ENCODE measurements around the gene SUGP2. TPM values are rescaled to one million over a fixed set of nuclear protein-coding genes. Genes with fewer than 3 reads are reported as not detected.

The SUGP2 gene
- total and polyA plus RNA-seq, 2 of the 13 experiments (the other 11 are each of a cell fraction or from before 2014, with no cell fraction given): 40.6 to 57.7 TPM

DNA sequence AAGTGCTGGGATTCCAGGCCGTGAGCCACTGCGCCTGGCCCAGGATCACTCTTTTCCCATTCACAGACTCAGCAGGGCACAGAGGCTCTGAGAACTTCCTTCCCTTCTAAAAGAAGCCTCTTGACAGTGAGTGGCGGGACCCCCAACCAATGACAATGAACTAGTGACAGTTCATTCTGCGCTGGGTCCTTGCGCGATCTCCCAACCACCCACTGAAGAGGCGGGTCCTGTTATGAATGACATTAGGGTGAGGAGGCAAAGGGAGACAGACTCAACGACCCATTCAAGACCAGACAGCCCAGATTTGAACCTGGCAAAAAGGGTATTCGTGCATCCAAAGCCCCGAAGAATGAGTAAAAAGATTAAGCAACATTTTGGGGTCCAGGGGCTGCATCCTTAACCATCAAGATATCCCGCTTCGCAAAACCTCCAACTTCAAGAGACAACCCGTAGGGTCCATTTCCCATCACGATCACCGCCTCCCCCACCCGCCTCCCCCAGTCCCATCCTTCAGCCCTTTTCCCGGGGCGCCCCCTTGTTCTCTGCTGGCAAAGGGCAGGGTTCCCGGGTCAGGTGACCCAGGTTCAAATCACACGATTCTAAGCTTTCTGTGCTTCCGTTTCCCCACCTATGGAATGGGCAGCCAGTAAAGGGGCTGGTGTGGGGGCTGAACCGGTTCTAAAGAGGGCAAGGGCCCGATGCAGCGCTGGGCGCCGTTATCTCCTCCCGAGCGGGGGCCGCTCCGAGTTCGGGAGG lies 719 bp downstream of the SUGP2 start:
- H3K4me3 ChIP-seq (replicated peaks in 1 of 3; ENCODE audit: insufficient read depth in 1 of 3, low read depth in 2 of 3, low read length in 3 of 3): peak overlapping the region; percentile 91 to 98 (median 93)
- intact Hi-C loops (cut with micrococcal nuclease; ENCODE audit: unreplicated experiment): loop anchor here (2.0 kb wide), 1 partner anchor 30 kb away; the partner anchor contains the start of gene SLC25A42
- H3K9me3 ChIP-seq (ENCODE audit: low read length): no peaks in the 10 kb centered on the region
- BruUV-seq (replicated peaks): no TSS peak
- in situ Hi-C loops (cut with HindIII; ENCODE audit: extremely low pct_ligation_motif_present, low pct_unique_long_range_greater_than_20kb): no loop called here
- peaks cover 41% of the 10 kb centered on the region for H3K4me1 ChIP-seq (ENCODE audit: insufficient read depth, low read length)
- ChIA-PET POLR2A (no interaction called here), CTCF (ENCODE audit: low intra/inter-chr PET ratio, low total read pairs) (no interaction called here)
- H3K4me2 ChIP-seq (ENCODE audit: low read depth, low read length): peak overlapping the region; percentile 95
- H3K27ac ChIP-seq (ENCODE audit: extremely low read length, insufficient read depth, low read length): peak overlapping the region; percentile 98
- FAIRE-seq (peak; percentile 79), DNase-seq (ENCODE audit: low spot score) (peak; percentile 80), ATAC-seq (peak; percentile 74)
- peaks cover 7% of the 10 kb centered on the region; the same call in 1 of the 2 replicates for H4K20me1 ChIP-seq (ENCODE audit: insufficient read depth, low read length)
- H3K9ac ChIP-seq (ENCODE audit: insufficient read depth, low read depth, low read length): peak overlapping the region; percentile 94
- H3K36me3 ChIP-seq (replicated peaks in 1 of 2; ENCODE audit: control insufficient read depth in 1 of 2, insufficient read depth in 2 of 2, low read length in 2 of 2): peaks cover 8 to 31% of the 10 kb centered on the region in 2 experiments
- no peak overlapping the region for H2AFZ ChIP-seq (ENCODE audit: low read length)
- peaks cover 50% of the 10 kb centered on the region for H3K79me2 ChIP-seq (ENCODE audit: insufficient read depth, low read length)
- no peaks in the 10 kb centered on the region; a peak in 1 of 5 replicates for H3K27me3 ChIP-seq (ENCODE audit: control insufficient read depth in 1 of 2, insufficient read depth in 2 of 2, low read length in 2 of 2)
- WGBS (ENCODE audit: low lambda C conversion rate): 21% methylated on average over 21 of the region's 31 CpGs
- TF ChIP-seq, protein P1, sequence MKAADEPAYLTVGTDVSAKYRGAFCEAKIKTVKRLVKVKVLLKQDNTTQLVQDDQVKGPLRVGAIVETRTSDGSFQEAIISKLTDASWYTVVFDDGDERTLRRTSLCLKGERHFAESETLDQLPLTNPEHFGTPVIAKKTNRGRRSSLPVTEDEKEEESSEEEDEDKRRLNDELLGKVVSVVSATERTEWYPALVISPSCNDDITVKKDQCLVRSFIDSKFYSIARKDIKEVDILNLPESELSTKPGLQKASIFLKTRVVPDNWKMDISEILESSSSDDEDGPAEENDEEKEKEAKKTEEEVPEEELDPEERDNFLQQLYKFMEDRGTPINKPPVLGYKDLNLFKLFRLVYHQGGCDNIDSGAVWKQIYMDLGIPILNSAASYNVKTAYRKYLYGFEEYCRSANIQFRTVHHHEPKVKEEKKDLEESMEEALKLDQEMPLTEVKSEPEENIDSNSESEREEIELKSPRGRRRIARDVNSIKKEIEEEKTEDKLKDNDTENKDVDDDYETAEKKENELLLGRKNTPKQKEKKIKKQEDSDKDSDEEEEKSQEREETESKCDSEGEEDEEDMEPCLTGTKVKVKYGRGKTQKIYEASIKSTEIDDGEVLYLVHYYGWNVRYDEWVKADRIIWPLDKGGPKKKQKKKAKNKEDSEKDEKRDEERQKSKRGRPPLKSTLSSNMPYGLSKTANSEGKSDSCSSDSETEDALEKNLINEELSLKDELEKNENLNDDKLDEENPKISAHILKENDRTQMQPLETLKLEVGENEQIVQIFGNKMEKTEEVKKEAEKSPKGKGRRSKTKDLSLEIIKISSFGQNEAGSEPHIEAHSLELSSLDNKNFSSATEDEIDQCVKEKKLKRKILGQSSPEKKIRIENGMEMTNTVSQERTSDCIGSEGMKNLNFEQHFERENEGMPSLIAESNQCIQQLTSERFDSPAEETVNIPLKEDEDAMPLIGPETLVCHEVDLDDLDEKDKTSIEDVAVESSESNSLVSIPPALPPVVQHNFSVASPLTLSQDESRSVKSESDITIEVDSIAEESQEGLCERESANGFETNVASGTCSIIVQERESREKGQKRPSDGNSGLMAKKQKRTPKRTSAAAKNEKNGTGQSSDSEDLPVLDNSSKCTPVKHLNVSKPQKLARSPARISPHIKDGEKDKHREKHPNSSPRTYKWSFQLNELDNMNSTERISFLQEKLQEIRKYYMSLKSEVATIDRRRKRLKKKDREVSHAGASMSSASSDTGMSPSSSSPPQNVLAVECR (CRISPR knock-in tag; IDR thresholded peaks at IDR 0.05; ENCODE audit: borderline replicate concordance): peak; percentile 45; the same call in 1 of the 2 replicates
- TF ChIP-seq NFATC3 (CRISPR knock-in tag; IDR thresholded peaks at IDR 0.05): 0 out of 2 replicates have a peak, but pooled peaks have one; percentile 68
- TF ChIP-seq KMT2B (CRISPR knock-in tag; IDR thresholded peaks at IDR 0.05): 0 out of 2 replicates have a peak, but pooled peaks have one; percentile 28
- TF ChIP-seq MTA1 (CRISPR knock-in tag; IDR thresholded peaks at IDR 0.05; ENCODE audit: borderline replicate concordance): 0 out of 2 replicates have a peak, but pooled peaks have one; percentile 27
- TF ChIP-seq SIN3A (IDR thresholded peaks at IDR 0.05; ENCODE audit: borderline replicate concordance, low read depth, low read length): peak; percentile 48; the same call in 1 of the 2 replicates
- peak; percentile 29; the same call in 1 of the 2 replicates for TF ChIP-seq TMF1 (CRISPR knock-in tag; IDR thresholded peaks at IDR 0.05; ENCODE audit: low read depth)
- TF ChIP-seq TEAD3 (CRISPR knock-in tag; optimal IDR thresholded peaks at IDR 0.05; ENCODE audit: borderline replicate concordance): peak; percentile 8
- peak; percentile 65; the same call in 1 of the 2 replicates for TF ChIP-seq ZNF501 (CRISPR knock-in tag; IDR thresholded peaks at IDR 0.05)
- TF ChIP-seq, protein P2, sequence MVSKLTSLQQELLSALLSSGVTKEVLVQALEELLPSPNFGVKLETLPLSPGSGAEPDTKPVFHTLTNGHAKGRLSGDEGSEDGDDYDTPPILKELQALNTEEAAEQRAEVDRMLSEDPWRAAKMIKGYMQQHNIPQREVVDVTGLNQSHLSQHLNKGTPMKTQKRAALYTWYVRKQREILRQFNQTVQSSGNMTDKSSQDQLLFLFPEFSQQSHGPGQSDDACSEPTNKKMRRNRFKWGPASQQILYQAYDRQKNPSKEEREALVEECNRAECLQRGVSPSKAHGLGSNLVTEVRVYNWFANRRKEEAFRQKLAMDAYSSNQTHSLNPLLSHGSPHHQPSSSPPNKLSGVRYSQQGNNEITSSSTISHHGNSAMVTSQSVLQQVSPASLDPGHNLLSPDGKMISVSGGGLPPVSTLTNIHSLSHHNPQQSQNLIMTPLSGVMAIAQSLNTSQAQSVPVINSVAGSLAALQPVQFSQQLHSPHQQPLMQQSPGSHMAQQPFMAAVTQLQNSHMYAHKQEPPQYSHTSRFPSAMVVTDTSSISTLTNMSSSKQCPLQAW (CRISPR knock-in tag; IDR thresholded peaks at IDR 0.05): peak; percentile 40; the same call in 1 of the 2 replicates
- 0 out of 2 replicates have a peak, but pooled peaks have one; percentile 55 for TF ChIP-seq ZNF234 (CRISPR knock-in tag; conservative IDR thresholded peaks at IDR 0.05)
- TF ChIP-seq ZNF292 (CRISPR knock-in tag; IDR thresholded peaks at IDR 0.05; ENCODE audit: borderline replicate concordance, low read depth): no peak
- TF ChIP-seq THAP9 (CRISPR knock-in tag; IDR thresholded peaks at IDR 0.05; ENCODE audit: borderline replicate concordance): 0 out of 2 replicates have a peak, but pooled peaks have one; percentile 28
- TF ChIP-seq PITX1 (CRISPR knock-in tag; IDR thresholded peaks at IDR 0.05): no peak
